ENCODE data around the gene SFI1. TPM values are rescaled to one million over a fixed set of nuclear protein-coding genes. Genes with fewer than 3 reads are reported as not detected.
A peak's percentile ranks its signal among the peaks of the same experiment; 100 is the strongest.
"Not testable (repeated sequence)": the region's sequence is repeated elsewhere in the genome, so short reads cannot be mapped to it uniquely, and the experiment has no call there.

SFI1 gene
- total RNA-seq, 2 experiments from 2014 or later = 221 to 234 TPM

DNA sequence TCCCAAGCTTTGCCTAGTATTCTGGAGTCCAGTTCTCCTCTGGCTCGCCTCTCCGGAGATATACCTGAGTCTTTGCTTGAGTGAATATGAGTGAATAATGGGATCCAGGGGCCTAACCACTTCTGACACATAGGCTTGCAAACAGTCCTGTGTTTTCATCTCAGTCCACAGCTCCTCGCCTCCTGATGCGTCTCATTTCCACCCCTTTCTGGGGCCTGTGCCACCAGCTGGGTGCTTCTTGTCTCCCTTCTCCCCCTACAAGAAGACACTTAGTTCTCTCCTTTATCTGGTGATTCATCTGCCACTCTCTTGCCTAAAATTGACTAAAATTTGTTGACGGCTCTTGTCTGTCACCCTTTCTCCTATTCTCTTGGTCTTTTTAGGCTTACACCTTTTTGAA lies 44.6 kb downstream of the SFI1 start:
- H3K4me1 Mint-ChIP-seq = peaks cover 54% of the 10 kb centered on the region
- no peak for ATAC-seq
- intact Hi-C loops (cut with DNase I, micrococcal nuclease) = no loop called here
- H3K27ac Mint-ChIP-seq = peak overlapping the region; percentile 85
- no peaks in the 10 kb centered on the region for H3K27me3 Mint-ChIP-seq
- CTCF ChIA-PET = no interaction called here
- H3K4me3 Mint-ChIP-seq = no peak overlapping the region
- peak; percentile 53 for DNase-seq
- peaks cover 45% of the 10 kb centered on the region for H3K36me3 Mint-ChIP-seq (ENCODE audit: low read depth)
- POLR2A ChIA-PET = no interaction called here
- H3K9me3 Mint-ChIP-seq (ENCODE audit: low read depth) = no peaks in the 10 kb centered on the region

DNA sequence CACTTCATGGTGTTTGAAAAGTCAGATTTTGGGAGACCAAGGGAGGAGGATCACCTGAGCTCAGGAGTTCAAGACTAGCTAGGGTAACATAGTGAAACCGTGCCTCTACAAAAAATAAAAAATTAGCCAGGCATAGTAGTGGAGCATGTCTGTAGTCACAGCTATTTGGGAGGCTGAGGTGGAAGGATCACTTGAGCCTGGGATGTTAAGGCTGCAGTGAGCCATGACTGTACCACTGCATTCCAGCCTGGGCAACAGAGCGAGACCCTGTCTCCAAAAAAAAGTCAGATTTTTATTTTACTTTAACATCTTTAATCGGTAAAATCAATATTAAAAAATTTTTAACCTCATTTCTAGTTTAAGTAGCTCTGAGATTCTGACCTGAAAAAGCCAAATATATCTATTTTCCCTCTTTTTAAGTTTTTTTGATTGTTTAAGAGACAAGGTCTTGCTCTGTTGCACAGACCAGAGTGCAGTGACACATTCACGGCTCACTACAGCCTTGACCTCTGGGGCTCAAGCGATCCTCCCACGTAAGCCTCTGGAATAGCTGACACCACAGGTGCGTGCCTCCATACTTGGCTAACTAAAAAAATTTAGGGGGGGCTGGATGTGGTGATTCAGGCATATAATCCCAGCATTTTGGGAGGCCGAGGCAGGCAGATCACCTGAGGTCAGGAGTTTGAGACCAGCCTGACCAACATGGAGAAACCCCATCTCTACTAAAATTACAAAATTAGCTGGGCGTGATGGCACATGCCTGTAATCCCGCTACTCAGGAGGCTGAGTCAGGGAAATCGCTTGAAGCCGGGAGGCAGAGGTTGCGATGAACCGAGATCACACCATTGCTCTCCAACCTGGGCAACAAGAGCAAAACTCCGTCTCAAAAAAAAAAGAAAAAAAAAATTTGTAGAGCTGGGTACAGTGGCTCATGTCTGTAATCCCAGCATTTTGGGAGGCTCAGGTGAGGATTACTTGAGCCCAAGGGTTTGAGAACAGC lies 48.4 kb downstream of the SFI1 start:
- Mint-ChIP-seq H3K36me3 (ENCODE audit: low read depth) (peaks cover 48% of the 10 kb centered on the region), H3K4me3 (no peak overlapping the region), H3K27ac (no peak overlapping the region), H3K27me3 (no peaks in the 10 kb centered on the region), H3K4me1 (peaks cover 31% of the 10 kb centered on the region), H3K9me3 (ENCODE audit: low read depth) (no peaks in the 10 kb centered on the region)
- ChIA-PET POLR2A (interaction anchor here (0.6 kb wide), 1 partner anchor 16 kb away, joined by 9 read pairs; no protein-coding TSS in a partner anchor), CTCF (interaction anchor here (1.8 to 1.9 kb wide), 2 partner anchors 12 kb away, joined by 4 to 9 read pairs; no protein-coding TSS in a partner anchor)
- ATAC-seq (no peak), DNase-seq (no peak)
- intact Hi-C loops (cut with DNase I, micrococcal nuclease) = no loop called here

DNA sequence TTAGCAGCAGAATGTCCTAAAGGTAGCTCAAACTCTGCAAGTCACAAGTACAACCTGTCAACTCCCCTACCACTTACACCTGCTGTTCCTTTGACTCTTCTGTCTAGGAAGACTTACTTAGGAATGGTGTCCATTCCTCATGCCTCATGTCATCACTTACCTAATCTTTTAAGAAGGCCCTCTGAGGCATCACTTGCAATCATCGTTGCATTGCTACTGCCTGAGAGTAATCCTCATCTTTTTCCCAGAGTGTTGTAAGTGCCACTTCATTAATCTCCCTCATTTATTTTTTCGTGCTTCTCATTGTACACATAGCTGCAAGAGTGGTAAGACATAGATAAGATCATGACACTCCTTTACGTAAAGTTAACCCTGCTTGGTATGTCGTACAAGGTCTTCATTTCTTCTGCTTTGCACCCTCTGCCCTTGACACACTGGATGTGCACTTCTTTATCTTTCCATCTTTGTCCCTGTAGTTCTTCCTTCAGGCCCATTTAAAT lies 54.6 kb downstream of the SFI1 start:
- no peaks in the 10 kb centered on the region for H3K9me3 Mint-ChIP-seq (ENCODE audit: low read depth)
- no peak for ATAC-seq
- H3K4me3 Mint-ChIP-seq = no peak overlapping the region
- DNase-seq = no peak
- peaks cover 28% of the 10 kb centered on the region for H3K4me1 Mint-ChIP-seq
- POLR2A ChIA-PET = interaction anchor here (0.7 kb wide), 1 partner anchor 207 kb away, joined by 3 read pairs; no protein-coding TSS in a partner anchor
- intact Hi-C loops (cut with DNase I, micrococcal nuclease) = no loop called here
- no peaks in the 10 kb centered on the region for H3K27me3 Mint-ChIP-seq
- peaks cover 55% of the 10 kb centered on the region for H3K36me3 Mint-ChIP-seq (ENCODE audit: low read depth)
- CTCF ChIA-PET = interaction anchor here (0.6 to 1.3 kb wide), 4 partner anchors 11 to 80 kb away, joined by 3 to 4 read pairs (median 3); no protein-coding TSS in a partner anchor
- H3K27ac Mint-ChIP-seq = peak overlapping the region; percentile 4

DNA sequence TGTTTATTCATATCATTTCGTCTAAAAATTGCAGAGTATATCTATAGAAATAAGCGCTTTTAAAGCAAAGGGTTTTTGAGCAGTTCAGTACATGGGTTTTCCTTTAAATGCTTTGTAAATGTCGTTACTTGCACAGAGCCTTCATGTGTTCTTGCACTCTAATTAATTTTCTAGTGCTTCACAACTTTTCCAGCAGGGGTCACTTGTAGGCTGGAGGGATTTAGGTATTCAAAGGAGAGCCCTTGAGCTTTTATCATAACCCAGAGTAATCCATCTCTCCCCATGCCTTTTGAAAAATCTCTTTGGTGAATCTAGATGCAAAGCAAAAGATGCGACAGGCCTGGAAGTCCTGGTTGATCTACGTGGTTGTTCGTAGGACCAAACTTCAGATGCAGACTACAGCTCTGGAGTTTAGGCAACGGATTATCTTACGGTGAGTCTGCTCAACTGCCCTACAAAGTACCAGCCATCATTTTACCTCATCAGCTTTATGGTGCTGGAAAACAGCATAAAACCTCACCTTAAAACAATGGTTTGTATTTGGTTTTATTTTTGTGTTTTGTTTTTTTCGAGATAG lies 60.4 kb downstream of the SFI1 start:
- H3K4me1 Mint-ChIP-seq = peaks cover 16% of the 10 kb centered on the region
- peak overlapping the region; percentile 76 for H3K27ac Mint-ChIP-seq
- H3K9me3 Mint-ChIP-seq (ENCODE audit: low read depth) = no peaks in the 10 kb centered on the region
- ChIA-PET CTCF (interaction anchor here (0.5 to 1.6 kb wide), 12 partner anchors 13 to 151 kb away, joined by 3 to 9 read pairs (median 4); no protein-coding TSS in a partner anchor), POLR2A (interaction anchor here (0.6 to 1.3 kb wide), 2 partner anchors 28 to 60 kb away, joined by 3 to 10 read pairs; no protein-coding TSS in a partner anchor)
- ATAC-seq = no peak
- no peaks in the 10 kb centered on the region for H3K27me3 Mint-ChIP-seq
- no peak for DNase-seq
- H3K36me3 Mint-ChIP-seq (ENCODE audit: low read depth) = peaks cover 41% of the 10 kb centered on the region
- intact Hi-C loops (cut with DNase I, micrococcal nuclease) = loop anchor here in 1 of 2 experiments (2.0 kb wide), 1 partner anchor 78 kb away; no protein-coding TSS in a partner anchor
- H3K4me3 Mint-ChIP-seq = no peak overlapping the region

DNA sequence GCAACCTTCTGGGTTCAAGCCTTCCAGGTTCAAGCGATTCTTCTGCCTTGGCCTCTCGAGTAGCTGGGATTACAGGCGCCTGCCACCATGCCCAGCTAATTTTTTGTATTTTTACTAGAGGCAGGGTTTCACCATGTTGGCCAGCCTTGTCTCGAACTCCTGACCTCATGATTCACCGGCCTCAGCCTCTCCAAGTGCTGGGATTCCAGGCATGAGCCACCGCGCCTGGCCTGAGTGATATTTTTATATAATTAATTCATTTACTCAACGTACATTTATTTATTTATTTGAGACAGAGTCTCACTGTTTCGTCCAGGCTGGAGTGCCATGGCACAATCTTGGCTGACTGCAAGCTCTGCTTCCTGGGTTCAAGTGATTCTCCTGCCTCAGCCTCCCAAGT lies 62.2 kb downstream of the SFI1 start:
- H3K9me3 Mint-ChIP-seq (ENCODE audit: low read depth); ATAC-seq; DNase-seq; intact Hi-C loops (cut with DNase I, micrococcal nuclease); H3K4me1 Mint-ChIP-seq; POLR2A ChIA-PET; H3K27me3 Mint-ChIP-seq; H3K27ac Mint-ChIP-seq; H3K4me3 Mint-ChIP-seq: not testable (repeated sequence)
- CTCF ChIA-PET = interaction anchor here (1.3 kb wide), 1 partner anchor 21 kb away, joined by 3 read pairs; no protein-coding TSS in a partner anchor
- peaks cover 48% of the 10 kb centered on the region for H3K36me3 Mint-ChIP-seq (ENCODE audit: low read depth)

DNA sequence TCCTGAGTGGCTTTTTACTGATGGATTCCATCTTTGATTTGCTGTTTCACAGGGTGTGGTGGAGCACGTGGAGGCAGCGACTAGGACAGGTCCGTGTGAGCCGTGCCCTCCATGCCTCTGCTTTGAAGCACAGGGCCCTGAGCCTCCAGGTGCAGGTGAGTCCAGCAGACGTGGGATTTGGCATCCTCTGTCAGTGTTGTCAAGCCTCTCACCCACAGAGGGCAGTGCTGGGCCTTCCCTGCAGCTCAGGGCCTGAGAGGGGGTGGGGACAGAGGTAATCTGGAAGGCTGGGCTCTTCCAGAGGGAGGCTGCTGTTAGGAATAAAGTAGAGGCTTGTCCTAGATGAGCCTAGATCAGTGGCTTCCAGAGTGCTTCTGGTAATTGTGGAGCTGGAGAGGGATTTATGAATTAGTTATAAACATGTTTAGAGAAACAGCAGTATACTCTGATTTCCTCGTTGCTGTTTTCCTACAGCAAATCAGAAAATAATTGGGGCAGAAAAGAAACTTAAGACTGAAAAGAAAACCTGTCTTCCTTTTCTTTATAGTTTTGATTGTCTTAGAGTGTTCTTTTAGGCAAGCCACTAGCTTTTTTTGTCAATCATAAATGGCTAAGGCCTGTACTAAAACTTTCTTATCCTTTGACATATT lies 65.0 kb downstream of the SFI1 start:
- POLR2A ChIA-PET = interaction anchor here (0.6 kb wide), 1 partner anchor 17 kb away, joined by 9 read pairs; no protein-coding TSS in a partner anchor
- H3K4me3 Mint-ChIP-seq = no peak overlapping the region
- DNase-seq (peak; percentile 81), ATAC-seq (peak; percentile 96)
- peaks cover 2% of the 10 kb centered on the region for H3K4me1 Mint-ChIP-seq
- H3K27me3 Mint-ChIP-seq = no peaks in the 10 kb centered on the region
- peaks cover 46% of the 10 kb centered on the region for H3K36me3 Mint-ChIP-seq (ENCODE audit: low read depth)
- peak overlapping the region; percentile 43 for H3K27ac Mint-ChIP-seq
- intact Hi-C loops (cut with DNase I, micrococcal nuclease) = loop anchor here in 1 of 2 experiments (1.0 kb wide), 1 partner anchor 72 kb away; no protein-coding TSS in a partner anchor
- H3K9me3 Mint-ChIP-seq (ENCODE audit: low read depth) = no peaks in the 10 kb centered on the region
- CTCF ChIA-PET = interaction anchor here (0.6 to 1.7 kb wide), 11 partner anchors 9 to 344 kb away, joined by 3 to 4 read pairs (median 3); no protein-coding TSS in a partner anchor

DNA sequence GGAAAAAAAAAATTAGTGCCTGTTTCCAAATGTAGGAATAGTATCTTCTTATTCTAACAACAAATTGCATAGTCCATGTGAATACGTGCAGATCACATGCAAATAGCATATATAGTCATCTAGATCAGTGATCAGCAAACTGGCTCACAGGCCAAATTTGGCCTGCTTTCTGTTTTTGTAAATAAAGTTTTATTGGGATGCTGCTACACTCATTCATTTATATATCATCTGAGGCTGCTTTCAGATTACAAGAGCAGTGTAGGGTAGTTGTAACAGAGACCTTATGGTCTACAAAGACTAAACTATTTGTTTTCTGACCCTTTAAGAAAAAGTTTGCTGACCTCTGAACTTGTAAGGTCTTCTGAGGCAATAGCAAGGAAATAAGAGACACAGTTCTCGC lies 65.6 kb downstream of the SFI1 start:
- ATAC-seq (no peak), DNase-seq (no peak)
- intact Hi-C loops (cut with DNase I, micrococcal nuclease) = loop anchor here in 1 of 2 experiments (1.0 kb wide), 1 partner anchor 71 kb away; no protein-coding TSS in a partner anchor
- Mint-ChIP-seq H3K27me3 (no peaks in the 10 kb centered on the region), H3K36me3 (ENCODE audit: low read depth) (peaks cover 42% of the 10 kb centered on the region), H3K4me3 (no peak overlapping the region), H3K4me1 (peaks cover 2% of the 10 kb centered on the region), H3K9me3 (ENCODE audit: low read depth) (no peaks in the 10 kb centered on the region), H3K27ac (no peak overlapping the region)
- POLR2A ChIA-PET = no interaction called here
- CTCF ChIA-PET = interaction anchor here (0.7 to 1.7 kb wide), 7 partner anchors 9 to 83 kb away, joined by 3 to 4 read pairs (median 4); no protein-coding TSS in a partner anchor

DNA sequence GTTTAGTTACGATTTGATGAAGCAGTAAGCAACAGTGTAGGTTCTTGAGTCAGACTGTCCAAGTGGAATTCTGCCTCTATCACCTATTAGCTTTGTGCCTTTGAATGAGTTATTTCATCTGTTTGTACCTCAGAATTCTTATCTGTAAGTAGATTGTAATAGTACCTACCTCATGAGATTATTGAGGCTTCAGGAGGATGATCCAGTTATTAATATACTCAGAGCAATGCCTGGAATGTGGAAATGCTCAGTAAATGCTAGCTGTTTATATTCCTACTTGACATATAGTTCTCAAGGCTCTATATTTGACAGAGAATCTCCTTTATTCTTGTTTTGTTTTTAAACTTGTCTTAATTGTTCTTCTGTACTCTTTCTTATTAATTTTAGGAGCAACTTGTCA lies 70.1 kb downstream of the SFI1 start:
- H3K36me3 Mint-ChIP-seq (ENCODE audit: low read depth) = peaks cover 38% of the 10 kb centered on the region
- H3K27ac Mint-ChIP-seq = no peak overlapping the region
- no peak overlapping the region for H3K4me3 Mint-ChIP-seq
- no peaks in the 10 kb centered on the region for H3K27me3 Mint-ChIP-seq
- ATAC-seq (no peak), DNase-seq (no peak)
- intact Hi-C loops (cut with DNase I, micrococcal nuclease) = no loop called here
- ChIA-PET POLR2A (no interaction called here), CTCF (interaction anchor here (1.0 kb wide), 1 partner anchor 110 kb away, joined by 3 read pairs; no protein-coding TSS in a partner anchor)
- H3K9me3 Mint-ChIP-seq (ENCODE audit: low read depth) = no peaks in the 10 kb centered on the region
- H3K4me1 Mint-ChIP-seq = peaks cover 4% of the 10 kb centered on the region

DNA sequence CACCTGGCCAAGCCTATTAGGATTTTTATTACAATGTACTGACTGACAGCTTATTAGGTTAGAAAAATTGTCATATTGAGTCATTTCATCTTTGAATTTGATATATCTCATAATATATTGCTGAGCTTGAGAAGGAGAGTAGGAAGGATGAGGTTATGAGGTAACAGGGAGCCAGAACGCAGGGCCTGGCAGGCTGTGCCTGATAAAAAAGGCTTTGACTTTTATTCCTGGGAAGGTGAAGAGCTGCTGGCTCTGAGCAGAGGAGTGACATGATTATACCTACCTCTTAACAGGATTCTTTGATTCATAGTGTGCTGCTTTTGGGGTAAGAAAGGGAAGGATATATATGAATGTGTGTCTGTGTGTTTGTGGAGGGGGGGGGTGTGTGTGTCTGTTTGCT lies 70.9 kb downstream of the SFI1 start:
- intact Hi-C loops (cut with DNase I, micrococcal nuclease) = no loop called here
- DNase-seq = no peak
- Mint-ChIP-seq H3K27ac (peak overlapping the region; percentile 28), H3K4me3 (no peak overlapping the region), H3K27me3 (no peaks in the 10 kb centered on the region), H3K36me3 (ENCODE audit: low read depth) (peaks cover 35% of the 10 kb centered on the region), H3K9me3 (ENCODE audit: low read depth) (no peaks in the 10 kb centered on the region), H3K4me1 (peaks cover 4% of the 10 kb centered on the region)
- ChIA-PET CTCF (no interaction called here), POLR2A (interaction anchor here (0.6 kb wide), 1 partner anchor 134 kb away, joined by 3 read pairs; no protein-coding TSS in a partner anchor)
- ATAC-seq = no peak

DNA sequence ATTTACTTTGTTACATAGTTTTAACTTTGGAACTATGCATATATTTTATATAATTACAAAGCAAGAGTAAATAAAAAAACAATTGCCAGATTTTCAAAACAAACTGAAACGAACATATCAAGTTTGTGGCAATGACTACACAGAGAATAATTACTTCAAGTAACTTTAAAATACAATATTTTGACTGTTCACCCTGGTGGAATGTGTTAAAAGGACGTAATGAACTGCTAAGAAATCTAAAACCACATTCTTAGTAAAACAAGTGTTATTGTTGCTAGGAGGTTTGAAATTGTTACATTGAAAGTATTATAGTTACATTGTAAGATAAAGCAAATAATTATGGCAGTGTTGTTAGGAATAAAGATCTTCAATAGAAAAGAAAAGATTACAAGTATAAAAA lies 71.4 kb downstream of the SFI1 start:
- Mint-ChIP-seq H3K27ac (no peak overlapping the region), H3K27me3 (no peaks in the 10 kb centered on the region), H3K36me3 (ENCODE audit: low read depth) (peaks cover 31% of the 10 kb centered on the region), H3K4me3 (no peak overlapping the region), H3K4me1 (peaks cover 4% of the 10 kb centered on the region), H3K9me3 (ENCODE audit: low read depth) (no peaks in the 10 kb centered on the region)
- ATAC-seq = no peak
- ChIA-PET POLR2A (interaction anchor here (0.6 kb wide), 1 partner anchor 134 kb away, joined by 3 read pairs; no protein-coding TSS in a partner anchor), CTCF (no interaction called here)
- intact Hi-C loops (cut with DNase I, micrococcal nuclease) = no loop called here
- no peak for DNase-seq

Data from activated CD4-positive, alpha-beta T cell treated with anti-CD3 and anti-CD28 coated beads for 36 hours (primary cell).